Fibroblast of pulmonary artery (primary cell): ENCODE results near the gene SUDS3.

Experiments used
- DNase-seq: peaks from one replicate; pipeline ENCODE4 v3.0.0-alpha.2; 2010; ENCODE audit warnings: low read depth
- H3K4me3 ChIP-seq: replicated peaks from 2 replicates; pipeline ENCODE4 v1.5.1; 2011; ENCODE audit warnings: low read depth, mild to moderate bottlenecking, control low read depth, low read length, moderate library complexity
- CTCF ChIP-seq: IDR thresholded peaks from 2 replicates; pipeline ENCODE4 v1.5.1; 2011; ENCODE audit warnings: mild to moderate bottlenecking, control low read depth, low read length, inconsistent platforms; ENCODE audit errors: missing control alignments

The SUDS3 gene

GRCh38 chr12:118446247-118446646 is 69.9 kb downstream of the SUDS3 start:
- H3K4me3 ChIP-seq: no peak overlapping the region
- no peak for DNase-seq
- no peak for TF ChIP-seq CTCF

GRCh38 chr12:118447181-118447580 is 70.8 kb downstream of the SUDS3 start:
- DNase-seq: no peak
- no peak overlapping the region for H3K4me3 ChIP-seq
- no peak for TF ChIP-seq CTCF

GRCh38 chr12:118448341-118448740 is 72.0 kb downstream of the SUDS3 start:
- no peak for TF ChIP-seq CTCF
- DNase-seq: no peak
- H3K4me3 ChIP-seq: no peak overlapping the region

- no peak overlapping the region for H3K4me3 ChIP-seq
- TF ChIP-seq CTCF: no peak
- DNase-seq: no peak
These were observed 79.0 kb downstream of the SUDS3 start for GRCh38 chr12:118455327-118455726.

GRCh38 chr12:118456741-118457140 is 80.4 kb downstream of the SUDS3 start:
- no peak overlapping the region for H3K4me3 ChIP-seq
- DNase-seq: no peak

GRCh38 chr12:118459110-118459509 is 82.8 kb downstream of the SUDS3 start:
- H3K4me3 ChIP-seq: no peak overlapping the region
- TF ChIP-seq CTCF: no peak
- DNase-seq: no peak

More at GRCh38 chr12:118456741-118457140, 80.4 kb downstream of the SUDS3 start:
- no peak for TF ChIP-seq CTCF

GRCh38 chr12:118463677-118464076 is 87.3 kb downstream of the SUDS3 start:
- no peak overlapping the region for H3K4me3 ChIP-seq
- DNase-seq: no peak
- no peak for TF ChIP-seq CTCF
